Activated CD8-positive, alpha-beta memory T cell treated with anti-CD3 and anti-CD28 coated beads, Interleukin-2, amount 50 U/mL, for 48 hours (primary cell): Measurements from ENCODE around the gene NKAIN2.
"Not testable (repeated sequence)": the region's sequence is repeated elsewhere in the genome, so short reads cannot be mapped to it uniquely, and the experiment has no call there.

Source experiments
- DNase-seq: peaks from one replicate; pipeline ENCODE4 v3.0.0-alpha.2; 2020

The NKAIN2 gene

GRCh38 chr6:124131779-124132178 is 328.1 kb downstream of the NKAIN2 start:
- DNase-seq: no peak

- no peak for DNase-seq
These were observed 328.6 kb downstream of the NKAIN2 start for GRCh38 chr6:124132256-124132655.

- DNase-seq: no peak
These were observed 339.2 kb downstream of the NKAIN2 start for GRCh38 chr6:124142852-124143251.

GRCh38 chr6:124143435-124143834 is 339.8 kb downstream of the NKAIN2 start:
- DNase-seq: no peak

GRCh38 chr6:124147621-124148020 is 344.0 kb downstream of the NKAIN2 start:
- DNase-seq: no peak

GRCh38 chr6:124148236-124148957 is 344.7 kb downstream of the NKAIN2 start:
- DNase-seq: no peak

- DNase-seq: no peak
These were observed 346.0 kb downstream of the NKAIN2 start for GRCh38 chr6:124149646-124150045.

- DNase-seq: no peak
These were observed 354.4 kb downstream of the NKAIN2 start for GRCh38 chr6:124158024-124158423.

GRCh38 chr6:124163676-124164075 is 360.0 kb downstream of the NKAIN2 start:
- DNase-seq: no peak

- DNase-seq: no peak
These were observed 360.7 kb downstream of the NKAIN2 start for GRCh38 chr6:124164343-124164742.

- DNase-seq: not testable (repeated sequence)
These were observed 363.6 kb downstream of the NKAIN2 start for GRCh38 chr6:124167249-124167648.

- no peak for DNase-seq
These were observed 386.6 kb downstream of the NKAIN2 start for GRCh38 chr6:124190256-124190655.

GRCh38 chr6:124193132-124193531 is 389.5 kb downstream of the NKAIN2 start:
- DNase-seq: no peak

GRCh38 chr6:124197148-124197547 is 393.5 kb downstream of the NKAIN2 start:
- DNase-seq: no peak

- no peak for DNase-seq
These were observed 395.6 kb downstream of the NKAIN2 start for GRCh38 chr6:124199286-124199685.

GRCh38 chr6:124200661-124201060 is 397.0 kb downstream of the NKAIN2 start:
- DNase-seq: no peak

GRCh38 chr6:124203101-124203811 is 399.6 kb downstream of the NKAIN2 start:
- no peak for DNase-seq

GRCh38 chr6:124203812-124204167 is 400.1 kb downstream of the NKAIN2 start:
- DNase-seq: no peak

GRCh38 chr6:124205921-124206320 is 402.3 kb downstream of the NKAIN2 start:
- DNase-seq: no peak

- DNase-seq: no peak
These were observed 420.1 kb downstream of the NKAIN2 start for GRCh38 chr6:124223611-124224345.

GRCh38 chr6:124226396-124226795 is 422.7 kb downstream of the NKAIN2 start:
- no peak for DNase-seq

GRCh38 chr6:124233221-124233620 is 429.6 kb downstream of the NKAIN2 start:
- DNase-seq: no peak

GRCh38 chr6:124234801-124235200 is 431.1 kb downstream of the NKAIN2 start:
- no peak for DNase-seq

- no peak for DNase-seq
These were observed 434.2 kb downstream of the NKAIN2 start for GRCh38 chr6:124237911-124238310.
